Kidney epithelial cell (primary cell): ENCODE results near the gene NUCB2. TPM values are rescaled to one million over a fixed set of nuclear protein-coding genes. Genes with fewer than 3 reads are reported as not detected.

Experiments used
- DNase-seq: peaks from one replicate; pipeline ENCODE4 v3.0.0-alpha.2; 2010; ENCODE audit warnings: low read depth
- H3K27me3 ChIP-seq: 2 replicates; pipeline ENCODE4 v1.6.0; 2011; ENCODE audit warnings: low read length; ENCODE audit not compliant: control insufficient read depth, insufficient read depth
- H3K36me3 ChIP-seq: 2 replicates; pipeline ENCODE4 v1.5.1; 2011; ENCODE audit warnings: low read length; ENCODE audit not compliant: control insufficient read depth, insufficient read depth
- H3K4me3 ChIP-seq: 2 replicates; pipeline ENCODE4 v1.5.1; 2011; ENCODE audit warnings: low read depth, mild to moderate bottlenecking, control low read depth, low read length
- CTCF ChIP-seq: IDR thresholded peaks from 2 replicates; pipeline ENCODE4 v1.5.1; 2011; ENCODE audit warnings: mild to moderate bottlenecking, moderate library complexity, low read length, control low read depth, inconsistent platforms; ENCODE audit not compliant: insufficient read depth, poor library complexity, severe bottlenecking
- total RNA-seq: library from RNA; depleted of rRNA; stranded (reverse); fragments of >200 nt; gene quantifications from 2 replicates; pipeline ENCODE4 v1.2.3, GENCODE V29; 2015

The NUCB2 gene
- total RNA-seq, 1 donor from 2014 or later = 26.1 TPM

GRCh38 chr11:17300372-17300771 is 23.8 kb downstream of the NUCB2 start:
- Histone ChIP-seq H3K27me3 (no peaks in the 10 kb centered on the region), H3K4me3 (no peak overlapping the region), H3K36me3 (no peaks in the 10 kb centered on the region)
- no peak for TF ChIP-seq CTCF
- no peak for DNase-seq

DNA sequence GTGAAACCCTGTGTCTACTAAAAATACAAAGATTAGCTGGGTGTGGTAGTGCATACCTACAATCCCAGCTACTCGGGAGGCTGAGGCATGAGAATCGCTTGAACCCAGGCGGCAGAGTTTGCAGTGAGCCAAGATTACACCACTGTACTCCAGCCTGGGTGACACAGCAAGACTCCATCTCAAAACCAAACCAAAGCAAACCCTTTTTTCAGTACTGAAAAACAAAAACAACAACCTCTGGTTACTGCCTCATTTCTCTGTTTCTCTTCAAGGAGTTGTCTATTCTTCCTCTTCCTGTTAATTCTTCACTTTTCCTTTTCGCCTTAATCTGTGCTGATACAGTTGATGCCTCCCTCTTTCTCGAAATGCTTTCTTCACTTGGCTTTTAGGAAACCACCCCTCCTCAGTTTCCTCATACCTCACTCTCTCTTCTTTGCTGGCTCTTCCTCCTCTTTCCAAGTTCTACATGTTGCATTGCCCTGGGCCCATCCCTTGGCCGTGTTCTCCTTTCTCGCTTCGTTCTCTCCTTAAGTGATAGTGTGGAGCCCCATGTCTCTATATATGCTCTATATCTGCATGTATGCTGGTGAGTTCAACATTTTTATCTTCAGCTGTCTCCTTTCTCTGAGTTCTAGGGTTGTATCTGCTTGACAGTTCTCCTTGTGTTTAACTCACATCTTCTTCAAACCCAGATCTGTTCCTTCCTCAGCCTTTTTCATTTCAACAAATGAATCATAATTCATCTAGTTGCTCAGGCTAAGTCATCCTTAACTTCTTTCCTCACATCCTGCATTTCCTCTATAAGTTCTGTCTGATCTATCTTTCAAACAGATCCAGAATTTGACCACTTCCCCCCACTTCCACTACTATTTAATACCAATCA is 37.1 kb downstream of the NUCB2 start:
- no peak overlapping the region for H3K4me3 ChIP-seq
- no peak for DNase-seq
- no peak for TF ChIP-seq CTCF

GRCh38 chr11:17314232-17314547 is 37.7 kb downstream of the NUCB2 start:
- Histone ChIP-seq H3K4me3 (no peak overlapping the region), H3K27me3 (no peaks in the 10 kb centered on the region), H3K36me3 (no peaks in the 10 kb centered on the region)
- no peak for TF ChIP-seq CTCF
- peak; percentile 18 for DNase-seq

More for the DNA sequence above, 37.1 kb downstream of the NUCB2 start:
- Histone ChIP-seq H3K27me3 (no peaks in the 10 kb centered on the region), H3K36me3 (no peaks in the 10 kb centered on the region)

DNA sequence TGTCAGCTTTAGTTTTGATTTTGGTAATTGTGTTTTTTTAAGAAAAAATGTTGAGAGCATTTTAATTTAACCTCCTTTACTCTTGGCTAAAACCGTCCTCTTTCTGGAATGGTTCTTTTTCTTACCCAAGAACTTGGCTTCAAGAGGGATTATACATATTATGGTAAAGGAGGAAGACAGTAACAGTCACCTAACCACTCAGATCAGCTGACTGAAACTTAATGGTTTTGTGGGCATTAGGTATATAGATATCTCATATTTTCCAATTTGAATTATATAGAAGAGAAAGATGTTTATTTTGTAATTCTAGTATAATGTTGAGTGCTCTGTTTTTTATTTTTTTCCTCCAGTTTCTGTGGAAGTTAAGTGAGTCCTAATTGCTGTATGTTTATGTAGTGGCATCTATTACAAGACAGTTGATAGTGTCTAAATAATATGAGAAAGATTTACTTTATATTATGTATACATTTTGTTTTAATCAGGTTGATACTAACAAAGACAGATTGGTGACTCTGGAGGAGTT is 38.4 kb downstream of the NUCB2 start:
- Histone ChIP-seq H3K4me3 (no peak overlapping the region), H3K36me3 (no peaks in the 10 kb centered on the region), H3K27me3 (no peaks in the 10 kb centered on the region)
- no peak for TF ChIP-seq CTCF
- no peak for DNase-seq

DNA sequence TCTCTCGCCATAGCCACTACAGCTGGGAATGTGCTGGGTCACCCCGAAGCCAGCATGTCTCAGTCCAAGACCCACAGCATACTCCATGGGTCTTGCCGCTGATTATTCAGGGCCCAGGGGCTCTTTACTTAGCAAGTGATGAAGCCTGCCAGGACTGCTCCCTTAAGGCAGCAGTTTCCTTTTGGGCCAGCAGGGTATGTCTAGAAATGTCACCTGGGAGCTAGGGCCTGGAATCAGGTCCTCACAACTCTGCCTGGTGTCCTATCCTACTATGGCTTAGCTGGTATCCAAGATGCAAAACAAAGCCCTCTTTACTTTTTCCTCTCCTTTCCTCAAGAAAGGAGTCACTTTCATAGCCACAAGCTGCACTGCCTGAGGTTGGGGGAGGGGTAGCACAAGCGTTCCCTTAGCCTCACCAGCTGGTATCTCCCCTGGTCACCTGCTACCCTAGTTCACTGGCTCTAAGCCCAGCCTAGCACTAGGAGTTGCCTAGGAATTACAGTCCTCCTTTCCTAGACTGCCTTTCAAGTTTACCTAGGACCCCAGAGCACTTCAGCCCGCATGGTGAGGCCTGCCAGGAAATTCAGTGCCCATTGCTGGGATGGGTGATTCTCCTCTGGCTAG is 52.4 kb downstream of the NUCB2 start:
- TF ChIP-seq CTCF = no peak
- H3K27me3 ChIP-seq = no peaks in the 10 kb centered on the region
- no peak for DNase-seq
- H3K36me3 ChIP-seq = no peaks in the 10 kb centered on the region
- no peak overlapping the region for H3K4me3 ChIP-seq

- no peak overlapping the region for H3K4me3 ChIP-seq
- no peaks in the 10 kb centered on the region for H3K27me3 ChIP-seq
- H3K36me3 ChIP-seq = no peaks in the 10 kb centered on the region
- TF ChIP-seq CTCF = no peak
- DNase-seq = no peak
Observed at GRCh38 chr11:17331669-17332068, 55.1 kb downstream of the NUCB2 start.
